HepG2 (cell line): Measurements from ENCODE around the gene DDAH2. TPM values are rescaled to one million over a fixed set of nuclear protein-coding genes. Genes with fewer than 3 reads are reported as not detected.
A peak's percentile ranks its signal among the peaks of the same experiment; 100 is the strongest.

Source experiments
- BCL6 ChIP-seq: IDR thresholded peaks from 2 replicates; pipeline ENCODE4 v1.6.1; 2016; ENCODE audit warnings: missing genetic modification reagents, missing compliant biosample characterization
- KDM2A ChIP-seq: sonication (generic); formaldehyde crosslinking; IDR thresholded peaks from 2 replicates; pipeline ENCODE4 v1.4.0; 2020; ENCODE audit warnings: low read depth, missing genetic modification reagents, borderline replicate concordance
- MEF2D ChIP-seq: sonication (generic); formaldehyde crosslinking; IDR thresholded peaks from 2 replicates; pipeline ENCODE4 v1.5.1; 2020; ENCODE audit warnings: mild to moderate bottlenecking, missing genetic modification reagents
- MZF1 ChIP-seq: sonication (generic); formaldehyde crosslinking; IDR thresholded peaks from 2 replicates; pipeline ENCODE4 v1.8.1; 2023; ENCODE audit warnings: mild to moderate bottlenecking, missing genetic modification reagents, borderline replicate concordance
- POGZ ChIP-seq: sonication (generic); formaldehyde crosslinking; IDR thresholded peaks from 2 replicates; pipeline ENCODE4 v1.4.0; 2020; ENCODE audit warnings: mild to moderate bottlenecking, missing genetic modification reagents
- RXRB ChIP-seq: IDR thresholded peaks from 2 replicates; pipeline ENCODE4 v1.6.1; 2016; ENCODE audit warnings: borderline replicate concordance, missing genetic modification reagents, missing compliant biosample characterization
- SP4 ChIP-seq: sonication (generic); formaldehyde crosslinking; IDR thresholded peaks from 2 replicates; pipeline ENCODE4 v1.8.1; 2023; ENCODE audit warnings: mild to moderate bottlenecking, missing genetic modification reagents
- ZNF501 ChIP-seq: sonication (generic); formaldehyde crosslinking; IDR thresholded peaks from 2 replicates; pipeline ENCODE4 v1.5.1; 2020; ENCODE audit warnings: mild to moderate bottlenecking, moderate library complexity, missing genetic modification reagents
- ZNF510 ChIP-seq: sonication (generic); formaldehyde crosslinking; IDR thresholded peaks from 2 replicates; pipeline ENCODE4 v1.4.0; 2020; ENCODE audit warnings: low read depth, mild to moderate bottlenecking, missing genetic modification reagents
- ZNF564 ChIP-seq: sonication (generic); formaldehyde crosslinking; IDR thresholded peaks from 2 replicates; pipeline ENCODE4 v1.8.1; 2023; ENCODE audit warnings: mild to moderate bottlenecking, missing genetic modification reagents
- polyA plus RNA-seq, 8 experiments: library from polyadenylated mRNA; depleted of rRNA in 3 of 8; stranded (reverse) in 7 of 8; unstranded in 1 of 8; fragments of >200 nt; fragmentation: Illumina TruSeq in 4 of 8; extraction: Trizol in 4 of 8; gene quantifications; 2 replicates each; pipeline versions ENCODE4 v1.2.1 to v1.2.3, GENCODE V29; 2011 to 2016; ENCODE audit warnings: low read depth in 4 of 8, missing spikeins in 1 of 8, mixed read lengths in 1 of 8; ENCODE audit not compliant: insufficient read depth in 1 of 8
- total RNA-seq, 5 experiments: library from RNA; depleted of rRNA; stranded (reverse); fragments of >200 nt; fragmentation: Illumina TruSeq; extraction: Trizol; gene quantifications; 2 replicates each; pipeline ENCODE4 v1.2.3, GENCODE V29; 2016; ENCODE audit warnings: low read depth in 1 of 5
- TF ChIP-seq, protein P1 (sequence below): sonication (generic); formaldehyde crosslinking; IDR thresholded peaks from 2 replicates; pipeline ENCODE4 v1.4.0; 2020; ENCODE audit warnings: mild to moderate bottlenecking, missing genetic modification reagents
- TF ChIP-seq, protein P2 (sequence below): conservative IDR thresholded peaks from 2 replicates; pipeline ENCODE4 v1.6.1; 2018; ENCODE audit warnings: missing genetic modification reagents
- TF ChIP-seq, protein P3 (sequence below): sonication (generic); formaldehyde crosslinking; IDR thresholded peaks from 2 replicates; pipeline ENCODE4 v1.4.0; 2020; ENCODE audit warnings: missing genetic modification reagents, borderline replicate concordance
- TF ChIP-seq, protein P4 (sequence below): sonication (generic); formaldehyde crosslinking; IDR thresholded peaks from 2 replicates; pipeline ENCODE4 v1.5.1; 2020; ENCODE audit warnings: missing genetic modification reagents, mild to moderate bottlenecking, borderline replicate concordance

The DDAH2 gene
- total and polyA plus RNA-seq, 2 of the 13 experiments (the other 11 are each of a cell fraction or from before 2014, with no cell fraction given): 16.4 to 21.1 TPM

DNA sequence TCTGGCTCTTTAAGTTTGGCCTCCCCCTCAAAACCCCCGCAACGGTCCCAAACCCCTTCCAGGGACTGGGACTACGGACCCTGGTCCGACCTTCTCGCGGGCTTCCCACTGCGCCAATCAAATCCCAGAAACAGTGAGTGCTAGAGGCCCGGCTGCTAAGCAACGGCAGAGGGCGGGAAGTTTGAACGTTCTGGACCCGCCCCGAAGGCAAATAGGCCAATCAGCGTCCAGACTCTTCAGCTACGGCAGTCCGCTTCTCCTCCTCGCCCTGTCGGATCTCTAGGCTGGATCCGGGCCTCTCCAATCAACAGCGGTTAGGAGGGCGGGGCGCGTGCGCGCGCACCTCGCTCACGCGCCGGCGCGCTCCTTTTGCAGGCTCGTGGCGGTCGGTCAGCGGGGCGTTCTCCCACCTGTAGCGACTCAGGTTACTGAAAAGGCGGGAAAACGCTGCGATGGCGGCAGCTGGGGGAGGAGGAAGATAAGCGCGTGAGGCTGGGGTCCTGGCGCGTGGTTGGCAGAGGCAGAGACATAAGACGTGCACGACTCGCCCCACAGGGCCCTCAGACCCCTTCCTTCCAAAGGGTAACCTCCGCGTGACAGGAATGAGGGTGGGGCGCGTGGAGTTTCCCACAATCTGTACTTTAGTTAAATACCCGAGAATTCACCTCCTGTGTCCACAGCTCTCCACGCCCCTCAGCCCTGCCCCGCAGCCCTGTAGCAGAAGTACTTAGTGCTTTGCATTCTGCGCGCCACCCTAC, 10.7 kb upstream of the DDAH2 start, which contains the start of gene MSH5 (continued):
- TF ChIP-seq, protein P1, sequence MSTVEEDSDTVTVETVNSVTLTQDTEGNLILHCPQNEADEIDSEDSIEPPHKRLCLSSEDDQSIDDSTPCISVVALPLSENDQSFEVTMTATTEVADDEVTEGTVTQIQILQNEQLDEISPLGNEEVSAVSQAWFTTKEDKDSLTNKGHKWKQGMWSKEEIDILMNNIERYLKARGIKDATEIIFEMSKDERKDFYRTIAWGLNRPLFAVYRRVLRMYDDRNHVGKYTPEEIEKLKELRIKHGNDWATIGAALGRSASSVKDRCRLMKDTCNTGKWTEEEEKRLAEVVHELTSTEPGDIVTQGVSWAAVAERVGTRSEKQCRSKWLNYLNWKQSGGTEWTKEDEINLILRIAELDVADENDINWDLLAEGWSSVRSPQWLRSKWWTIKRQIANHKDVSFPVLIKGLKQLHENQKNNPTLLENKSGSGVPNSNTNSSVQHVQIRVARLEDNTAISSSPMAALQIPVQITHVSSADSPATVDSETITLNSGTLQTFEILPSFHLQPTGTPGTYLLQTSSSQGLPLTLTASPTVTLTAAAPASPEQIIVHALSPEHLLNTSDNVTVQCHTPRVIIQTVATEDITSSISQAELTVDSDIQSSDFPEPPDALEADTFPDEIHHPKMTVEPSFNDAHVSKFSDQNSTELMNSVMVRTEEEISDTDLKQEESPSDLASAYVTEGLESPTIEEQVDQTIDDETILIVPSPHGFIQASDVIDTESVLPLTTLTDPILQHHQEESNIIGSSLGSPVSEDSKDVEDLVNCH (CRISPR knock-in tag): peak; percentile 95
- peak; percentile 88 for TF ChIP-seq ZNF501 (CRISPR knock-in tag)
- TF ChIP-seq, protein P2, sequence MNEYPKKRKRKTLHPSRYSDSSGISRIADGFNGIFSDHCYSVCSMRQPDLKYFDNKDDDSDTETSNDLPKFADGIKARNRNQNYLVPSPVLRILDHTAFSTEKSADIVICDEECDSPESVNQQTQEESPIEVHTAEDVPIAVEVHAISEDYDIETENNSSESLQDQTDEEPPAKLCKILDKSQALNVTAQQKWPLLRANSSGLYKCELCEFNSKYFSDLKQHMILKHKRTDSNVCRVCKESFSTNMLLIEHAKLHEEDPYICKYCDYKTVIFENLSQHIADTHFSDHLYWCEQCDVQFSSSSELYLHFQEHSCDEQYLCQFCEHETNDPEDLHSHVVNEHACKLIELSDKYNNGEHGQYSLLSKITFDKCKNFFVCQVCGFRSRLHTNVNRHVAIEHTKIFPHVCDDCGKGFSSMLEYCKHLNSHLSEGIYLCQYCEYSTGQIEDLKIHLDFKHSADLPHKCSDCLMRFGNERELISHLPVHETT (CRISPR knock-in tag): peak; percentile 87
- TF ChIP-seq MEF2D: peak; percentile 85
- TF ChIP-seq ZNF510 (CRISPR knock-in tag): peak; percentile 98
- TF ChIP-seq MZF1 (CRISPR knock-in tag): peak; percentile 46; the same call in 1 of the 2 replicates
- peak; percentile 67 for TF ChIP-seq POGZ
- TF ChIP-seq ZNF564: peak; percentile 96
- TF ChIP-seq BCL6: peak; percentile 46; the same call in 1 of the 2 replicates
- TF ChIP-seq KDM2A (CRISPR knock-in tag): peak; percentile 68; the same call in 1 of the 2 replicates
- TF ChIP-seq, protein P3, sequence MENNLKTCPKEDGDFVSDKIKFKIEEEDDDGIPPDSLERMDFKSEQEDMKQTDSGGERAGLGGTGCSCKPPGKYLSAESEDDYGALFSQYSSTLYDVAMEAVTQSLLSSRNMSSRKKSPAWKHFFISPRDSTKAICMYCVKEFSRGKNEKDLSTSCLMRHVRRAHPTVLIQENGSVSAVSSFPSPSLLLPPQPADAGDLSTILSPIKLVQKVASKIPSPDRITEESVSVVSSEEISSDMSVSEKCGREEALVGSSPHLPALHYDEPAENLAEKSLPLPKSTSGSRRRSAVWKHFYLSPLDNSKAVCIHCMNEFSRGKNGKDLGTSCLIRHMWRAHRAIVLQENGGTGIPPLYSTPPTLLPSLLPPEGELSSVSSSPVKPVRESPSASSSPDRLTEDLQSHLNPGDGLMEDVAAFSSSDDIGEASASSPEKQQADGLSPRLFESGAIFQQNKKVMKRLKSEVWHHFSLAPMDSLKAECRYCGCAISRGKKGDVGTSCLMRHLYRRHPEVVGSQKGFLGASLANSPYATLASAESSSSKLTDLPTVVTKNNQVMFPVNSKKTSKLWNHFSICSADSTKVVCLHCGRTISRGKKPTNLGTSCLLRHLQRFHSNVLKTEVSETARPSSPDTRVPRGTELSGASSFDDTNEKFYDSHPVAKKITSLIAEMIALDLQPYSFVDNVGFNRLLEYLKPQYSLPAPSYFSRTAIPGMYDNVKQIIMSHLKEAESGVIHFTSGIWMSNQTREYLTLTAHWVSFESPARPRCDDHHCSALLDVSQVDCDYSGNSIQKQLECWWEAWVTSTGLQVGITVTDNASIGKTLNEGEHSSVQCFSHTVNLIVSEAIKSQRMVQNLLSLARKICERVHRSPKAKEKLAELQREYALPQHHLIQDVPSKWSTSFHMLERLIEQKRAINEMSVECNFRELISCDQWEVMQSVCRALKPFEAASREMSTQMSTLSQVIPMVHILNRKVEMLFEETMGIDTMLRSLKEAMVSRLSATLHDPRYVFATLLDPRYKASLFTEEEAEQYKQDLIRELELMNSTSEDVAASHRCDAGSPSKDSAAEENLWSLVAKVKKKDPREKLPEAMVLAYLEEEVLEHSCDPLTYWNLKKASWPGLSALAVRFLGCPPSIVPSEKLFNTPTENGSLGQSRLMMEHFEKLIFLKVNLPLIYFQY (CRISPR knock-in tag): no peak; the same call in 1 of the 2 replicates
- TF ChIP-seq RXRB (CRISPR knock-in tag): peak; percentile 73; the same call in 1 of the 2 replicates
- TF ChIP-seq SP4 (CRISPR knock-in tag): peak; percentile 98
- TF ChIP-seq, protein P4, sequence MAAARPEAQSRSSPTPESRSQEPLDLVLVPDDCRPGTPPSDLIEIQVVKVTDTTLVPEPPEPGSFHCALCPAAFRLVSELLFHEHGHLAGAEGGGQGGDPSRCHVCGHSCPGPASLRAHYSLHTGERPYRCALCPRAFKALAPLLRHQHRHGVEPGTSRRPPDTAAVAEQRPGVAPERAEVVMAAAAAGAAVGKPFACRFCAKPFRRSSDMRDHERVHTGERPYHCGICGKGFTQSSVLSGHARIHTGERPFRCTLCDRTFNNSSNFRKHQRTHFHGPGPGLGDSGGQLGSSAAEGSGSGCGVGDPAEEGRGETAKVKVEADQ (CRISPR knock-in tag): peak; percentile 98
